ENCODE data around the gene ZNF569. TPM values are rescaled to one million over a fixed set of nuclear protein-coding genes. Genes with fewer than 3 reads are reported as not detected.

ZNF569 gene
- total and polyA plus RNA-seq, 10 of the 15 experiments (the other 5 are each of a cell fraction or from before 2014, with no cell fraction given) = 0.82 to 4.3 (median 2.3) TPM

DNA sequence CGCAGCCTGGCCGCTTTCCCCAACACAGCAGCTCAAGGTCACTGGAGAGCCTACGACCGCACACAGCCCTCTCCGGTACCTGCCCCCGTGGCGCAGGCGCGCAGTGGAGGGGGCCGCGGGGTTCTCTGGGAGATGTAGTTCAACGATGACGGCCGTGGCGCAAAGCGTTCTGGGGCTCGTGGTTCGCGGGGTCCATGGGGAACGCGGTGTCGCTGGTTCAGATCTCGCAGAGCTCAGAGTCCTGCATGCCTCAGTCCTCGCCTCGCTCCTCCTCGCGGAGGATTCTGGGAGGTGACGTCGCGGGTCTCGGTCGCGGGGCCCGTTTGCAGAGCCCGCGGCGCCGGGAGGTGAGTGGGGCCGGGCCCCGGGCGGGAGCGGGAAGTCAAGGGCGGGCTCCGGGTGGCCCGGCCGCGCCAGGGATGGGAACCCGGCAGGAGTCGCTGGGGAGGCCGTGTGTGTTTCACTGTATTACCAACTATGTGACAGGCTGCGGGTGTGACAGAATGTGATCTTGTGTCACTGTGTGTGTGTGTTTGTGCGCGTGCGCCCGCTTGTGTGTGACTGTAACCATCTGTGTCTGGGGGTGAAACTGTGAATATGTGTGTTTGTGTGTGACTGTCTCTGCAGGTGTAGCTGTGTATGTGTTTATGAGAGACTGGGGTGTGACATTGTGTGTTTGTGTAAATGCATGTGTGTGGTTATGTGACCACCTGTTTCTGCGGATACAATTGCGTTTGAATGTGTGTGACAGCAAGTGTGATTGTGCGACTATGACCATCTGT, 96.2 kb downstream of the ZNF569 start, which contains the start of gene ZNF527 (continued):
- TF ChIP-seq, protein P1, sequence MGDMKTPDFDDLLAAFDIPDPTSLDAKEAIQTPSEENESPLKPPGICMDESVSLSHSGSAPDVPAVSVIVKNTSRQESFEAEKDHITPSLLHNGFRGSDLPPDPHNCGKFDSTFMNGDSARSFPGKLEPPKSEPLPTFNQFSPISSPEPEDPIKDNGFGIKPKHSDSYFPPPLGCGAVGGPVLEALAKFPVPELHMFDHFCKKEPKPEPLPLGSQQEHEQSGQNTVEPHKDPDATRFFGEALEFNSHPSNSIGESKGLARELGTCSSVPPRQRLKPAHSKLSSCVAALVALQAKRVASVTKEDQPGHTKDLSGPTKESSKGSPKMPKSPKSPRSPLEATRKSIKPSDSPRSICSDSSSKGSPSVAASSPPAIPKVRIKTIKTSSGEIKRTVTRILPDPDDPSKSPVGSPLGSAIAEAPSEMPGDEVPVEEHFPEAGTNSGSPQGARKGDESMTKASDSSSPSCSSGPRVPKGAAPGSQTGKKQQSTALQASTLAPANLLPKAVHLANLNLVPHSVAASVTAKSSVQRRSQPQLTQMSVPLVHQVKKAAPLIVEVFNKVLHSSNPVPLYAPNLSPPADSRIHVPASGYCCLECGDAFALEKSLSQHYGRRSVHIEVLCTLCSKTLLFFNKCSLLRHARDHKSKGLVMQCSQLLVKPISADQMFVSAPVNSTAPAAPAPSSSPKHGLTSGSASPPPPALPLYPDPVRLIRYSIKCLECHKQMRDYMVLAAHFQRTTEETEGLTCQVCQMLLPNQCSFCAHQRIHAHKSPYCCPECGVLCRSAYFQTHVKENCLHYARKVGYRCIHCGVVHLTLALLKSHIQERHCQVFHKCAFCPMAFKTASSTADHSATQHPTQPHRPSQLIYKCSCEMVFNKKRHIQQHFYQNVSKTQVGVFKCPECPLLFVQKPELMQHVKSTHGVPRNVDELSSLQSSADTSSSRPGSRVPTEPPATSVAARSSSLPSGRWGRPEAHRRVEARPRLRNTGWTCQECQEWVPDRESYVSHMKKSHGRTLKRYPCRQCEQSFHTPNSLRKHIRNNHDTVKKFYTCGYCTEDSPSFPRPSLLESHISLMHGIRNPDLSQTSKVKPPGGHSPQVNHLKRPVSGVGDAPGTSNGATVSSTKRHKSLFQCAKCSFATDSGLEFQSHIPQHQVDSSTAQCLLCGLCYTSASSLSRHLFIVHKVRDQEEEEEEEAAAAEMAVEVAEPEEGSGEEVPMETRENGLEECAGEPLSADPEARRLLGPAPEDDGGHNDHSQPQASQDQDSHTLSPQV (IDR thresholded peaks at IDR 0.05) = no peak
- TF ChIP-seq, protein P2, sequence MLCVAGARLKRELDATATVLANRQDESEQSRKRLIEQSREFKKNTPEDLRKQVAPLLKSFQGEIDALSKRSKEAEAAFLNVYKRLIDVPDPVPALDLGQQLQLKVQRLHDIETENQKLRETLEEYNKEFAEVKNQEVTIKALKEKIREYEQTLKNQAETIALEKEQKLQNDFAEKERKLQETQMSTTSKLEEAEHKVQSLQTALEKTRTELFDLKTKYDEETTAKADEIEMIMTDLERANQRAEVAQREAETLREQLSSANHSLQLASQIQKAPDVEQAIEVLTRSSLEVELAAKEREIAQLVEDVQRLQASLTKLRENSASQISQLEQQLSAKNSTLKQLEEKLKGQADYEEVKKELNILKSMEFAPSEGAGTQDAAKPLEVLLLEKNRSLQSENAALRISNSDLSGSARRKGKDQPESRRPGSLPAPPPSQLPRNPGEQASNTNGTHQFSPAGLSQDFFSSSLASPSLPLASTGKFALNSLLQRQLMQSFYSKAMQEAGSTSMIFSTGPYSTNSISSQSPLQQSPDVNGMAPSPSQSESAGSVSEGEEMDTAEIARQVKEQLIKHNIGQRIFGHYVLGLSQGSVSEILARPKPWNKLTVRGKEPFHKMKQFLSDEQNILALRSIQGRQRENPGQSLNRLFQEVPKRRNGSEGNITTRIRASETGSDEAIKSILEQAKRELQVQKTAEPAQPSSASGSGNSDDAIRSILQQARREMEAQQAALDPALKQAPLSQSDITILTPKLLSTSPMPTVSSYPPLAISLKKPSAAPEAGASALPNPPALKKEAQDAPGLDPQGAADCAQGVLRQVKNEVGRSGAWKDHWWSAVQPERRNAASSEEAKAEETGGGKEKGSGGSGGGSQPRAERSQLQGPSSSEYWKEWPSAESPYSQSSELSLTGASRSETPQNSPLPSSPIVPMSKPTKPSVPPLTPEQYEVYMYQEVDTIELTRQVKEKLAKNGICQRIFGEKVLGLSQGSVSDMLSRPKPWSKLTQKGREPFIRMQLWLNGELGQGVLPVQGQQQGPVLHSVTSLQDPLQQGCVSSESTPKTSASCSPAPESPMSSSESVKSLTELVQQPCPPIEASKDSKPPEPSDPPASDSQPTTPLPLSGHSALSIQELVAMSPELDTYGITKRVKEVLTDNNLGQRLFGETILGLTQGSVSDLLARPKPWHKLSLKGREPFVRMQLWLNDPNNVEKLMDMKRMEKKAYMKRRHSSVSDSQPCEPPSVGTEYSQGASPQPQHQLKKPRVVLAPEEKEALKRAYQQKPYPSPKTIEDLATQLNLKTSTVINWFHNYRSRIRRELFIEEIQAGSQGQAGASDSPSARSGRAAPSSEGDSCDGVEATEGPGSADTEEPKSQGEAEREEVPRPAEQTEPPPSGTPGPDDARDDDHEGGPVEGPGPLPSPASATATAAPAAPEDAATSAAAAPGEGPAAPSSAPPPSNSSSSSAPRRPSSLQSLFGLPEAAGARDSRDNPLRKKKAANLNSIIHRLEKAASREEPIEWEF (IDR thresholded peaks at IDR 0.05; ENCODE audit: insufficient replicate concordance, low read depth, low read length) = no peak
- TF ChIP-seq, protein P3, sequence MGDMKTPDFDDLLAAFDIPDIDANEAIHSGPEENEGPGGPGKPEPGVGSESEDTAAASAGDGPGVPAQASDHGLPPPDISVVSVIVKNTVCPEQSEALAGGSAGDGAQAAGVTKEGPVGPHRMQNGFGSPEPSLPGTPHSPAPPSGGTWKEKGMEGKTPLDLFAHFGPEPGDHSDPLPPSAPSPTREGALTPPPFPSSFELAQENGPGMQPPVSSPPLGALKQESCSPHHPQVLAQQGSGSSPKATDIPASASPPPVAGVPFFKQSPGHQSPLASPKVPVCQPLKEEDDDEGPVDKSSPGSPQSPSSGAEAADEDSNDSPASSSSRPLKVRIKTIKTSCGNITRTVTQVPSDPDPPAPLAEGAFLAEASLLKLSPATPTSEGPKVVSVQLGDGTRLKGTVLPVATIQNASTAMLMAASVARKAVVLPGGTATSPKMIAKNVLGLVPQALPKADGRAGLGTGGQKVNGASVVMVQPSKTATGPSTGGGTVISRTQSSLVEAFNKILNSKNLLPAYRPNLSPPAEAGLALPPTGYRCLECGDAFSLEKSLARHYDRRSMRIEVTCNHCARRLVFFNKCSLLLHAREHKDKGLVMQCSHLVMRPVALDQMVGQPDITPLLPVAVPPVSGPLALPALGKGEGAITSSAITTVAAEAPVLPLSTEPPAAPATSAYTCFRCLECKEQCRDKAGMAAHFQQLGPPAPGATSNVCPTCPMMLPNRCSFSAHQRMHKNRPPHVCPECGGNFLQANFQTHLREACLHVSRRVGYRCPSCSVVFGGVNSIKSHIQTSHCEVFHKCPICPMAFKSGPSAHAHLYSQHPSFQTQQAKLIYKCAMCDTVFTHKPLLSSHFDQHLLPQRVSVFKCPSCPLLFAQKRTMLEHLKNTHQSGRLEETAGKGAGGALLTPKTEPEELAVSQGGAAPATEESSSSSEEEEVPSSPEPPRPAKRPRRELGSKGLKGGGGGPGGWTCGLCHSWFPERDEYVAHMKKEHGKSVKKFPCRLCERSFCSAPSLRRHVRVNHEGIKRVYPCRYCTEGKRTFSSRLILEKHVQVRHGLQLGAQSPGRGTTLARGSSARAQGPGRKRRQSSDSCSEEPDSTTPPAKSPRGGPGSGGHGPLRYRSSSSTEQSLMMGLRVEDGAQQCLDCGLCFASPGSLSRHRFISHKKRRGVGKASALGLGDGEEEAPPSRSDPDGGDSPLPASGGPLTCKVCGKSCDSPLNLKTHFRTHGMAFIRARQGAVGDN (IDR thresholded peaks at IDR 0.05) = peak; percentile 83
- TF ChIP-seq, protein P4, sequence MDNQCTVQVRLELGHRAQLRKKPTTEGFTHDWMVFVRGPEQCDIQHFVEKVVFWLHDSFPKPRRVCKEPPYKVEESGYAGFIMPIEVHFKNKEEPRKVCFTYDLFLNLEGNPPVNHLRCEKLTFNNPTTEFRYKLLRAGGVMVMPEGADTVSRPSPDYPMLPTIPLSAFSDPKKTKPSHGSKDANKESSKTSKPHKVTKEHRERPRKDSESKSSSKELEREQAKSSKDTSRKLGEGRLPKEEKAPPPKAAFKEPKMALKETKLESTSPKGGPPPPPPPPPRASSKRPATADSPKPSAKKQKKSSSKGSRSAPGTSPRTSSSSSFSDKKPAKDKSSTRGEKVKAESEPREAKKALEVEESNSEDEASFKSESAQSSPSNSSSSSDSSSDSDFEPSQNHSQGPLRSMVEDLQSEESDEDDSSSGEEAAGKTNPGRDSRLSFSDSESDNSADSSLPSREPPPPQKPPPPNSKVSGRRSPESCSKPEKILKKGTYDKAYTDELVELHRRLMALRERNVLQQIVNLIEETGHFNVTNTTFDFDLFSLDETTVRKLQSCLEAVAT (IDR thresholded peaks at IDR 0.05) = peak; percentile 81
- TF ChIP-seq CREB1 (IDR thresholded peaks at IDR 0.05; ENCODE audit: low read depth) (peak; percentile 94), ZNF274 (IDR thresholded peaks at IDR 0.05; ENCODE audit: insufficient read depth, insufficient read length) (no peak), CBX5 (IDR thresholded peaks at IDR 0.05; ENCODE audit: low read depth) (peak; percentile 89; the same call in 1 of the 2 replicates), RFX5 (IDR thresholded peaks at IDR 0.05; ENCODE audit: low read depth, low read length) (peak; percentile 15; the same call in 1 of the 2 replicates), SIX5 (IDR thresholded peaks at IDR 0.05; ENCODE audit: low read depth, low read length, severe bottlenecking) (peak; percentile 96), RCOR1 (conservative IDR thresholded peaks at IDR 0.05; ENCODE audit: low read depth, low read length) (peak; percentile 76), SREBF2 (IDR thresholded peaks at IDR 0.05; ENCODE audit: low read length) (no peak)
- TF ChIP-seq, protein P5, sequence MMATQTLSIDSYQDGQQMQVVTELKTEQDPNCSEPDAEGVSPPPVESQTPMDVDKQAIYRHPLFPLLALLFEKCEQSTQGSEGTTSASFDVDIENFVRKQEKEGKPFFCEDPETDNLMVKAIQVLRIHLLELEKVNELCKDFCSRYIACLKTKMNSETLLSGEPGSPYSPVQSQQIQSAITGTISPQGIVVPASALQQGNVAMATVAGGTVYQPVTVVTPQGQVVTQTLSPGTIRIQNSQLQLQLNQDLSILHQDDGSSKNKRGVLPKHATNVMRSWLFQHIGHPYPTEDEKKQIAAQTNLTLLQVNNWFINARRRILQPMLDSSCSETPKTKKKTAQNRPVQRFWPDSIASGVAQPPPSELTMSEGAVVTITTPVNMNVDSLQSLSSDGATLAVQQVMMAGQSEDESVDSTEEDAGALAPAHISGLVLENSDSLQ (IDR thresholded peaks at IDR 0.05) = peak; percentile 37; the same call in 1 of the 2 replicates
